BJ (cell line): ENCODE measurements around the gene PDXK. TPM values are rescaled to one million over a fixed set of nuclear protein-coding genes. Genes with fewer than 3 reads are reported as not detected.

Experiments used
- CTCF ChIA-PET: fragments of 350-600 bp; formaldehyde crosslinking; extraction: SDS; loops from one replicate; lab custom pipeline; 2021; ENCODE audit warnings: antibody characterized with exemption, inconsistent platforms; lab: Yijun Ruan, JAX
- POLR2A ChIA-PET: fragments of 300-600 bp; sonication (Branson Sonifier 250); formaldehyde crosslinking; extraction: SDS; loops from one replicate; lab custom pipeline; 2021; ENCODE audit warnings: antibody characterized with exemption; lab: Charles Lee
- DNase-seq: peaks from one replicate; pipeline ENCODE4 v3.0.0-alpha.2; 2011; ENCODE audit warnings: low read depth
- H3K27me3 ChIP-seq: 2 replicates; pipeline ENCODE4 v1.6.0; 2011; ENCODE audit warnings: low read length; ENCODE audit not compliant: control insufficient read depth, insufficient read depth
- H3K36me3 ChIP-seq: 2 replicates; pipeline ENCODE4 v1.5.1; 2011; ENCODE audit warnings: low read length; ENCODE audit not compliant: control insufficient read depth, insufficient read depth
- H3K4me3 ChIP-seq: 2 replicates; pipeline ENCODE4 v1.5.1; 2011; ENCODE audit warnings: low read depth, mild to moderate bottlenecking, control low read depth, low read length
- CTCF ChIP-seq: IDR thresholded peaks from 2 replicates; pipeline ENCODE4 v1.5.1; 2011; ENCODE audit warnings: low read depth, mild to moderate bottlenecking, control low read depth, inconsistent platforms, low read length, moderate library complexity; ENCODE audit not compliant: insufficient read depth
- polyA plus RNA-seq: library from polyadenylated mRNA; depleted of rRNA; stranded (reverse); fragments of >200 nt; gene quantifications from 2 replicates; pipeline ENCODE4 v1.2.3, GENCODE V29; 2011

PDXK gene
- polyA plus RNA-seq, 1 experiment: 192 TPM

DNA sequence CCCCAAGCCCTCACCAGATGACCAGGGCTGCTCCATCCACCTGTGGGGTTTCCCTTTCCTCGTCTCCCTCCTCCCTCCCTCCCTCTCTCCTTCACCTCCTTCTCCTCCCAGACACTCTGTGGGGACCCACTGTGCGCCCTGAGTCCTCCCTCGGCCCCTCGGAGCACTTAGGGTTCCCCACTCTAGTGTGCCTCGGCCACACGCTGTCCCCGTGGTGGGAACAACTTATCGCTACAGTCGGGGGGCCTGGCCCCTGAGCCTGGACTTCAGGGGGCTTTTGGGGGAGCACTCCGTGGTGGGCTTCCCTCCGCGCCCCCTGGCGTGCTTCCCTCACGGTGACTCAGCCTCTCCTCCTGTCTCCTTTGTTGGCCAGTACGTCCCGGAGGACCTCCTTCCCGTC is 29.7 kb downstream of the PDXK start:
- POLR2A ChIA-PET: no interaction called here
- CTCF ChIA-PET: no interaction called here

DNA sequence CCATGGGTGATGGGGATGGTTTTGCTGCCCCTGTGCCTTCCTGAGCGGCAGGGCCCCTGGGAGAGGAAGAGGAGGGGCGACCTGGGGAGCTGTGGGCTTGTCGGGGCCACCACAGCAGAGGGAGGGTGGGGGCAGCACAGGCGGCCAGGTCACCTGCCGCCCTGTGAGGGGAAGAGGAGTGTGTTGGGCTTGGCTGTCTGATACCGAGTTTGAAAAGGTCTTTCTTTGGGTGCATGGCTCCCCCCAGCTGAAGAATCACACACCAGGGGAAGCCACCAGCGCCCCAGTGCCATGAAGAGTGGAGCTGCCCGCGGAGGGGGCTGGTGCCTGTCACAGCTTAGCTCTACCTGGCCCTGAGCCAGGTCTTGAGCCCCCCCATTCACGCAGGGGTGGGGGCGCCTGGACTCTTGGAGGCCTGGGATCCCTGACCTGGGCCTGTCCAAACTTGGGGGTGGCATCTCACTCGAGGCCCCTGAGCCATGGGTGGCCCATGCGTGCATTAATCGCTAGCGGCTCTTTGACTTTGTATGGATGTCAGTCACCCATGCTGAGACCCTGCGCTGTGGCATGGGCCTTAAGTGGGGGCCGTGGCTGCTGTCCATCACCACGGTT is 30.8 kb downstream of the PDXK start:
- Histone ChIP-seq H3K36me3 (peaks cover 66% of the 10 kb centered on the region), H3K27me3 (no peaks in the 10 kb centered on the region), H3K4me3 (no peak overlapping the region)
- POLR2A ChIA-PET: no interaction called here
- TF ChIP-seq CTCF: no peak
- DNase-seq: no peak
- CTCF ChIA-PET: no interaction called here

More for the DNA sequence above, 29.7 kb downstream of the PDXK start:
- DNase-seq: no peak
- Histone ChIP-seq H3K4me3 (no peak overlapping the region), H3K27me3 (no peaks in the 10 kb centered on the region), H3K36me3 (peaks cover 61% of the 10 kb centered on the region)
- no peak for TF ChIP-seq CTCF

DNA sequence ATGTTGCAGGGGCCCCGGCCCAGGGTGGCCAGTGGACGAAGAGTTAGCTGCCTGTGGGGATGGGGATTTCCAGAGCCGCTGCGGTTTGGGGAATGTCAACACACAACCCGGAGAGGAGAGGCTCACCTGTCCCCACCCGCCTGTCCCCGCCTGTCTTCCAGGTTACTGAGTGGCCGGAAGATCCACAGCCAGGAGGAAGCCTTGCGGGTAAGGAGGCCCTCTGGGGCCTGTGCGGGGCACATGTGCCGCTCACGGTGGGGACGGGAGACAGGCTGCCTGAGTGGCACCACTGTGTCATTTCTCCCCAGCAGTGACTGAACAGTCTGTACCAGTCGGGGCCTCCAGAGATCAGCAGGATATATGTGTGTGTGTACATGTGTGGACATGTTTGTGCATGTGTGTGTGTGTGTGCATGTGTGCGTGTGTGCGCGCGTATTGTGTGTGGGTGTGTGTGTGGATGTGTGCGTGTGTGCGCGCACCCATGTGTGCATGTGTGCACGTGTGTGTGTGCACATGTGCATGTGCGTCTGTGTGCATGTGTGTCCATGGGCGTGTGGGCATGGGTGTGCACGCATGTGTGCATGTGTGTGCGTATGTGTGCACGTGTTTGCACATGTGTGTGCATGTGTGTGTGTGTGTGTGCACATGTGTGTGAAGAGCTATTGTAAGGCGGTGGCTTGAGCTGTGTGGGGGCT is 31.6 kb downstream of the PDXK start:
- POLR2A ChIA-PET: no interaction called here
- H3K27me3 ChIP-seq: no peaks in the 10 kb centered on the region
- TF ChIP-seq CTCF: no peak
- peaks cover 64% of the 10 kb centered on the region for H3K36me3 ChIP-seq
- no peak overlapping the region for H3K4me3 ChIP-seq
- DNase-seq: no peak
- CTCF ChIA-PET: no interaction called here

- CTCF ChIA-PET: no interaction called here
- no peak for TF ChIP-seq CTCF
- Histone ChIP-seq H3K4me3 (no peak overlapping the region), H3K27me3 (no peaks in the 10 kb centered on the region), H3K36me3 (peaks cover 68% of the 10 kb centered on the region)
- DNase-seq: no peak
- POLR2A ChIA-PET: interaction anchor here (0.6 kb wide), 1 partner anchor 14 kb away, joined by 6 read pairs; no protein-coding TSS in a partner anchor
Observed at GRCh38 chr21:43751955-43752591, 33.1 kb downstream of the PDXK start.

DNA sequence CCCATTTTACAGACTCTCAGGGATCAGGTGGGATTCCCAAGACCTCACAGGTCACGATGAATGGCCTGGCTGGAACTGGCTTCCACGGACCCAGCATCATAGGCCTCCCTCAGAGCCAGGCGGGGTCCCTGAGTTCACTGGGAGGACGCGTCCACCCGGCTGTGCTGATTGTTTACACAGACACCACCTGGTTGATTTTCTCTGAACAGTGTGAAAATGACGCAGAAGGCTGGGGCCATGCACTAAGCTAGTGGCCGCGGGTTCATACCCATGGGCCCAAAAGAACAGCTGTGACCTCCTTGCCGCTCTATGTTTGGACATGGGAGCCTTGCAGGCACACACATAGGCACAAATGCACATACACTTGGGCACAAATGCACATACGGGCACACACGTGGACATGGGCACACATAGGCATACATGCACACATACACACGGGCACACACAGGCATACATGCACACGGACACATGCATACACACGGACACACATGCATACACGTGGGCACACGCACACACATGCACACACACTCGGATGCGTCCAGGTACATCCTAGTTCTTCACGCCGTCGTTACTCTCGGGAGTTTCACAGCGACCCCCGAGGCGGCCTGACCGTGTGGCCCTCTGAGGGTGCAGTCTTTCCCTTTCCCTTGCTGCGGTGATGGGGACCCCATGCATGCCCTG is 34.0 kb downstream of the PDXK start:
- H3K27me3 ChIP-seq: no peaks in the 10 kb centered on the region
- CTCF ChIA-PET: no interaction called here
- no peak overlapping the region for H3K4me3 ChIP-seq
- no peak for DNase-seq
- POLR2A ChIA-PET: no interaction called here
- H3K36me3 ChIP-seq: peaks cover 60% of the 10 kb centered on the region
- no peak for TF ChIP-seq CTCF
